Endothelial cell of umbilical vein (primary cell): ENCODE results near the gene ZBTB7C. TPM values are rescaled to one million over a fixed set of nuclear protein-coding genes. Genes with fewer than 3 reads are reported as not detected.

ENCODE experiments used
- BruUV-seq: library from RNA; stranded (reverse); fragments of 400-500 nt; replicated peaks from 2 replicates; lab custom pipeline; 2021; lab: Mats Ljungman, UMichigan
- CTCF ChIA-PET: fragments of 300-600, 350-600 bp; sonication (Branson Sonifier 250); formaldehyde crosslinking; loops from one replicate; lab custom pipeline; 2021; ENCODE audit warnings: antibody characterized with exemption, inconsistent platforms; lab: Charles Lee
- POLR2A ChIA-PET: fragments of 300-600, 350-600 bp; sonication (Branson Sonifier 250); formaldehyde crosslinking; loops from one replicate; lab custom pipeline; 2021; ENCODE audit warnings: antibody characterized with exemption, inconsistent platforms; lab: Charles Lee
- DNase-seq: peaks from one replicate; pipeline ENCODE4 v3.0.0-alpha.2; 2011; ENCODE audit warnings: low read depth, low spot score
- FAIRE-seq: peaks from 2 replicates; lab custom pipeline; 2011; peaks lifted over from hg19 to GRCh38; lab: Jason Lieb, UNC
- H2AFZ ChIP-seq: 2 replicates; pipeline ENCODE4 v1.6.0; 2012; ENCODE audit warnings: low read depth, low read length, control low read depth, inconsistent platforms
- H3K27ac ChIP-seq: 2 replicates; pipeline ENCODE4 v1.5.1; 2011; ENCODE audit warnings: low read depth, mild to moderate bottlenecking, control low read depth, low read length, moderate library complexity; ENCODE audit not compliant: insufficient read depth
- H3K27me3 ChIP-seq, 2 experiments: 2 replicates each; pipeline versions ENCODE4 v1.6.0 to v1.6.1; 2011; ENCODE audit warnings: low read length in 2 of 2, mixed read lengths in 1 of 2; ENCODE audit not compliant: control insufficient read depth in 2 of 2, insufficient read depth in 2 of 2
- H3K36me3 ChIP-seq, 2 experiments: 2 replicates in 1 of 2; 3 replicates in 1 of 2; pipeline ENCODE4 v1.5.1; 2011; ENCODE audit warnings: low read length in 2 of 2, mild to moderate bottlenecking in 1 of 2, moderate library complexity in 1 of 2; ENCODE audit not compliant: control insufficient read depth in 2 of 2, insufficient read depth in 2 of 2; ENCODE audit errors: extremely low read depth in 1 of 2
- H3K4me1 ChIP-seq: 3 replicates; pipeline ENCODE4 v1.5.1; 2011; ENCODE audit warnings: mild to moderate bottlenecking, low read length; ENCODE audit not compliant: control insufficient read depth, insufficient read depth; ENCODE audit errors: extremely low read depth
- H3K4me2 ChIP-seq: 2 replicates; pipeline ENCODE4 v1.6.1; 2011; ENCODE audit warnings: low read length, control low read depth, mixed read lengths; ENCODE audit not compliant: insufficient read depth
- H3K4me3 ChIP-seq, 3 experiments: fragments of 200-600 bp in 1 of 3; sonication (generic), shearing (Covaris generic) in 1 of 3; replicated peaks in 1 of 3; 2 replicates each; pipeline ENCODE4 v1.5.1; 2011 to 2016; ENCODE audit warnings: control low read depth in 3 of 3, low read length in 3 of 3, mild to moderate bottlenecking in 2 of 3, inconsistent platforms in 1 of 3, low read depth in 1 of 3, moderate library complexity in 1 of 3; ENCODE audit not compliant: insufficient read depth in 1 of 3
- H3K79me2 ChIP-seq: 2 replicates; pipeline ENCODE4 v1.6.0; 2012; ENCODE audit warnings: low read length, inconsistent platforms; ENCODE audit not compliant: control insufficient read depth, insufficient read depth
- H3K9ac ChIP-seq: replicated peaks from 2 replicates; pipeline ENCODE3; 2011; ENCODE audit warnings: low read length, control low read depth; ENCODE audit not compliant: insufficient read depth; ENCODE audit errors: extremely low read depth
- H3K9me1 ChIP-seq: replicated peaks from 3 replicates; pipeline ENCODE4 v1.6.0; 2011; ENCODE audit warnings: mild to moderate bottlenecking, low read length; ENCODE audit not compliant: control insufficient read depth, insufficient read depth; ENCODE audit errors: extremely low read depth
- H3K9me3 ChIP-seq: replicated peaks from 2 replicates; pipeline ENCODE4 v1.5.1; 2012; ENCODE audit warnings: low read length, inconsistent platforms; ENCODE audit not compliant: control insufficient read depth, insufficient read depth
- H4K20me1 ChIP-seq: replicated peaks from 2 replicates; pipeline ENCODE3; 2011; ENCODE audit warnings: mild to moderate bottlenecking, low read length; ENCODE audit not compliant: control insufficient read depth, insufficient read depth; ENCODE audit errors: extremely low read depth
- CTCF ChIP-seq, 2 donors: IDR thresholded peaks; 1 replicate in 1 of 2; 2 replicates in 1 of 2; pipeline ENCODE4 v1.5.1; 2011; ENCODE audit warnings: low read length in 2 of 2, mild to moderate bottlenecking in 2 of 2, moderate library complexity in 2 of 2, control low read depth in 1 of 2, inconsistent platforms in 1 of 2, low read depth in 1 of 2; ENCODE audit not compliant: insufficient read depth in 1 of 2; ENCODE audit errors: extremely low read depth in 1 of 2
- EZH2 ChIP-seq: IDR thresholded peaks from 2 replicates; pipeline ENCODE4 v1.6.1; 2012; ENCODE audit warnings: borderline replicate concordance, low read depth, mild to moderate bottlenecking, moderate library complexity, low read length, inconsistent platforms; ENCODE audit not compliant: severe bottlenecking
- GATA2 ChIP-seq: IDR thresholded peaks from 2 replicates; pipeline ENCODE4 v1.7.0; 2011; ENCODE audit warnings: low read depth, mild to moderate bottlenecking, moderate library complexity, mixed read lengths, low read length; ENCODE audit not compliant: insufficient read length, insufficient read depth
- JUN ChIP-seq: IDR thresholded peaks from 2 replicates; pipeline ENCODE4 v1.6.1; 2011; ENCODE audit warnings: borderline replicate concordance, low read depth; ENCODE audit not compliant: insufficient read length, insufficient read depth
- MAX ChIP-seq: IDR thresholded peaks from 2 replicates; pipeline ENCODE4 v1.6.1; 2011; ENCODE audit not compliant: insufficient read depth, insufficient read length
- MYC ChIP-seq: IDR thresholded peaks from one replicate; pipeline ENCODE4 v1.6.1; 2011; ENCODE audit warnings: mild to moderate bottlenecking, low read depth, low read length
- dilution Hi-C: fragments of 300-500 bp; cut with MboI; formaldehyde crosslinking; loops from one replicate; pipeline ENCODE4 v1.15.0; 2019; ENCODE audit warnings: low sequenced_read_pairs; ENCODE audit not compliant: extremely low pct_ligation_motif_present
- intact Hi-C: fragments of 100-400 bp; cut with micrococcal nuclease; formaldehyde crosslinking; loops from one replicate; pipeline ENCODE4 v1.10.0; 2022
- polyA plus RNA-seq, 4 experiments: library from polyadenylated mRNA; depleted of rRNA in 3 of 4; stranded (reverse) in 3 of 4; unstranded in 1 of 4; fragments of >200 nt; gene quantifications; 2 replicates each; pipeline versions ENCODE4 v1.2.1 to v1.2.3, GENCODE V29; 2011 to 2012; ENCODE audit warnings: missing spikeins in 1 of 4
- total RNA-seq: library from RNA; stranded (reverse); gene quantifications from 2 replicates; pipeline ENCODE4 v1.2.3, GENCODE V29; 2021

Gene ZBTB7C
- total and polyA plus RNA-seq, 2 donors (not counting 3 experiments of a cell fraction or from before 2014, with no cell fraction given), result not detected

DNA sequence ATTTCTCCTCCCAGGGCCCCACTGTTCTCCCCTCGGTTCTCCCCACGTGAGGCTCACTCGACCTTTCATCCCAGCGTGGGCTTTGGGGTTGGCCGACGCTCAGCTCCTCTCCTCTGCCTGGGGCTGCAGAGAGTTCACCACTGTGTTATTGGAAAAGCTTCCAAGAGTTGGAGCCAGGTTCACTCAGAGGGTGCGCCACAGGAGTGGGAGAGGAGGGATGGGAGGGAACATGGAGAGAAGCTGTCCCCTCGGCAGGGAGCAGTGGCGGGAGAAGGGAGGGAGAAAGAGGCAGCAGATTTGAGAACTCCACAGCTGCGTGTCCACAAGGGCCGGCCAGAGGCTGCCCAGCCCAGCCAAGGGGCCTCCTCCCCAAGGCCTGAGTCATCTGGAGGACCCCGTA is 281.6 kb downstream of the ZBTB7C start:
- Histone ChIP-seq H3K27ac (no peak overlapping the region), H3K4me3 (no peak overlapping the region), H3K9me1 (no peaks in the 10 kb centered on the region), H3K4me2 (no peak overlapping the region), H3K9me3 (no peaks in the 10 kb centered on the region), H3K36me3 (no peaks in the 10 kb centered on the region), H3K9ac (no peak overlapping the region), H3K4me1 (no peaks in the 10 kb centered on the region), H3K27me3 (peaks cover 0 to 2% of the 10 kb centered on the region in 2 experiments), H4K20me1 (no peaks in the 10 kb centered on the region), H2AFZ (no peak overlapping the region), H3K79me2 (no peaks in the 10 kb centered on the region)
- BruUV-seq, result no TSS peak
- POLR2A ChIA-PET, result no interaction called here
- no peak for DNase-seq
- CTCF ChIA-PET, result no interaction called here
- no peak for TF ChIP-seq CTCF (IDR thresholded peaks at IDR 0.05; ENCODE audit: extremely low read depth in 1 of 2, insufficient read depth in 1 of 2, low read depth in 1 of 2, low read length in 2 of 2)
- TF ChIP-seq GATA2, result no peak
- TF ChIP-seq MAX, result no peak
- TF ChIP-seq JUN, result no peak
- TF ChIP-seq EZH2, result no peak
- intact Hi-C loops, result no loop called here
- FAIRE-seq, result no peak
- dilution Hi-C loops, result no loop called here

DNA sequence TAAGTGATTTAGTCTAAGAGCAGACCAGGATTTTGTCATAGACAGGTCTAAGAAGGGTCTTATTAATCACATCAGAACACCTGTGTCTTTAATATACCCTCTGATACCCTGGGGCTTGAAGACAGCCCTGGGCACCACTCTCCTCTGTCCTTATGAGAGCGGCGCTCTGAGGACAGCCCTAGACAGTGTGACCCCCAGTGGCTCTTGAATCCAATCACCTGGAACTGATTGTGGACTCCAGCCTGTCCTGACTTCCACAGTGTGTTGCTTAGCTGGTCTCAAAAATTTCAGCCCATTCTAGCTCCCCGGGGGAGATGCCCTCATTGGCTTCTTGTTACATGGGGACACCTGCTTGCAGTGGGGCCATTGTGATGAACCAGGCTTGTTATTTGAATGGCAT is 282.9 kb downstream of the ZBTB7C start:
- Histone ChIP-seq H3K4me2 (no peak overlapping the region), H3K27me3 (no peaks in the 10 kb centered on the region), H3K27ac (no peak overlapping the region), H3K4me3 (no peak overlapping the region), H2AFZ (no peak overlapping the region), H3K9me3 (no peaks in the 10 kb centered on the region), H3K4me1 (no peaks in the 10 kb centered on the region), H3K79me2 (no peaks in the 10 kb centered on the region), H3K9me1 (no peaks in the 10 kb centered on the region), H4K20me1 (no peaks in the 10 kb centered on the region), H3K36me3 (no peaks in the 10 kb centered on the region), H3K9ac (no peak overlapping the region)
- TF ChIP-seq CTCF (IDR thresholded peaks at IDR 0.05; ENCODE audit: extremely low read depth in 1 of 2, insufficient read depth in 1 of 2, low read depth in 1 of 2, low read length in 2 of 2) (no peak), MYC (no peak)
- dilution Hi-C loops, result no loop called here
- intact Hi-C loops, result no loop called here
- DNase-seq, result no peak
- BruUV-seq, result no TSS peak
- no peak for FAIRE-seq
- CTCF ChIA-PET, result no interaction called here
- POLR2A ChIA-PET, result no interaction called here
